NCI-H748 treated with DMSO at 0.1 percent for 48 hours (cell line): ENCODE data around the gene CLIC4.

Source experiments
- DNase-seq: peaks from one replicate; lab custom pipeline; 2025; lab: John Stamatoyannopoulos, UW

CLIC4 gene

GRCh38 chr1:24859063-24860010 lies 114.1 kb downstream of the CLIC4 start:
- DNase-seq = no peak

- no peak for DNase-seq
Observed at GRCh38 chr1:24860841-24861240, 115.6 kb downstream of the CLIC4 start.

- DNase-seq = no peak
Observed at GRCh38 chr1:24861821-24862727, 116.8 kb downstream of the CLIC4 start.

GRCh38 chr1:24862775-24863483 lies 117.7 kb downstream of the CLIC4 start:
- no peak for DNase-seq

- no peak for DNase-seq
Observed at GRCh38 chr1:24864370-24864777, 119.1 kb downstream of the CLIC4 start.

- no peak for DNase-seq
Observed at GRCh38 chr1:24865168-24865567, 119.9 kb downstream of the CLIC4 start.

- DNase-seq = no peak
Observed at GRCh38 chr1:24865587-24865986, 120.3 kb downstream of the CLIC4 start.

- no peak for DNase-seq
Observed at GRCh38 chr1:24866211-24867083, 121.2 kb downstream of the CLIC4 start.

GRCh38 chr1:24867084-24867870 lies 122.0 kb downstream of the CLIC4 start:
- DNase-seq = no peak

- DNase-seq = no peak
Observed at GRCh38 chr1:24868016-24868875, 123.0 kb downstream of the CLIC4 start.

GRCh38 chr1:24870551-24871195 lies 125.4 kb downstream of the CLIC4 start:
- DNase-seq = no peak

- no peak for DNase-seq
Observed at GRCh38 chr1:24871306-24871901, 126.2 kb downstream of the CLIC4 start.

GRCh38 chr1:24872061-24872850 lies 127.0 kb downstream of the CLIC4 start:
- no peak for DNase-seq

GRCh38 chr1:24873148-24873547 lies 127.9 kb downstream of the CLIC4 start:
- no peak for DNase-seq

- no peak for DNase-seq
Observed at GRCh38 chr1:24874056-24874455, 128.8 kb downstream of the CLIC4 start.

- no peak for DNase-seq
Observed at GRCh38 chr1:24874611-24875234, 129.5 kb downstream of the CLIC4 start.

- no peak for DNase-seq
Observed at GRCh38 chr1:24875257-24875656, 130.0 kb downstream of the CLIC4 start.
